PC-9 (cell line): ENCODE measurements around the gene RDH11. TPM values are rescaled to one million over a fixed set of nuclear protein-coding genes. Genes with fewer than 3 reads are reported as not detected.

ENCODE experiments used
- BruUV-seq: library from RNA; stranded (reverse); fragments of 400-500 nt; replicated peaks from 2 replicates; lab custom pipeline; 2021; lab: Mats Ljungman, UMichigan
- CTCF ChIA-PET: fragments of 300-600 bp; sonication (Branson Sonifier 250); formaldehyde crosslinking; loops from one replicate; lab custom pipeline; 2022; ENCODE audit warnings: antibody characterized with exemption; lab: Charles Lee
- POLR2A ChIA-PET: fragments of 300-600 bp; sonication (Branson Sonifier 250); formaldehyde crosslinking; loops from one replicate; lab custom pipeline; 2022; ENCODE audit warnings: antibody characterized with exemption; ENCODE audit not compliant: unreplicated experiment; lab: Charles Lee
- DNase-seq, 2 experiments: peaks; one replicate each; pipeline versions ENCODE4 v3.0.0 to v3.0.0-alpha.2; 2015 to 2022; ENCODE audit warnings: mixed read lengths in 1 of 2
- H2AFZ ChIP-seq: fragments of 200-600 bp; sonication (generic); 2 replicates; pipeline ENCODE4 v1.8.1; 2017; ENCODE audit warnings: antibody characterized with exemption
- H3F3A ChIP-seq: fragments of 200-600 bp; sonication (generic); 2 replicates; pipeline ENCODE4 v1.8.1; 2017; ENCODE audit warnings: antibody characterized with exemption, mild to moderate bottlenecking, low read depth; ENCODE audit not compliant: insufficient read depth
- H3K27ac ChIP-seq: fragments of 200-600 bp; sonication (generic); 2 replicates; pipeline ENCODE4 v1.6.1; 2016; ENCODE audit warnings: mixed run types
- H3K27me3 ChIP-seq: fragments of 200-600 bp; sonication (generic); 2 replicates; pipeline ENCODE4 v1.6.1; 2016; ENCODE audit warnings: low read depth, mixed run types; ENCODE audit not compliant: insufficient read depth
- H3K36me3 ChIP-seq: fragments of 200-600 bp; sonication (generic); 2 replicates; pipeline ENCODE4 v1.6.1; 2016; ENCODE audit warnings: low read depth, mixed run types
- H3K4me1 ChIP-seq: fragments of 200-600 bp; sonication (generic); replicated peaks from 2 replicates; pipeline ENCODE4 v1.6.1; 2016; ENCODE audit warnings: mixed run types; ENCODE audit not compliant: insufficient read depth
- H3K4me2 ChIP-seq: fragments of 200-600 bp; sonication (generic); 2 replicates; pipeline ENCODE4 v1.6.1; 2017; ENCODE audit warnings: mixed run types
- H3K4me3 ChIP-seq: fragments of 200-600 bp; sonication (generic); 2 replicates; pipeline ENCODE4 v1.6.1; 2016; ENCODE audit warnings: mixed run types
- H3K79me2 ChIP-seq: fragments of 200-600 bp; sonication (generic); 2 replicates; pipeline ENCODE4 v1.6.1; 2017; ENCODE audit warnings: low read depth, mixed run types
- H3K9me2 ChIP-seq: fragments of 200-600 bp; sonication (generic); 2 replicates; pipeline ENCODE4 v1.8.1; 2017; ENCODE audit warnings: mild to moderate bottlenecking; ENCODE audit not compliant: insufficient read depth
- H3K9me3 ChIP-seq: fragments of 200-600 bp; sonication (generic); 2 replicates; pipeline ENCODE4 v1.8.1; 2016; ENCODE audit warnings: low read depth; ENCODE audit not compliant: insufficient read depth
- H4K20me1 ChIP-seq: fragments of 200-600 bp; sonication (generic); 2 replicates; pipeline ENCODE4 v1.8.1; 2017; ENCODE audit not compliant: insufficient read depth
- EZH2 ChIP-seq: fragments of 200-600 bp; sonication (generic); IDR thresholded peaks from 2 replicates; pipeline ENCODE4 v1.8.0; 2017; ENCODE audit warnings: antibody characterized with exemption, low read depth
- intact Hi-C: fragments of 100-400 bp; cut with micrococcal nuclease; formaldehyde crosslinking; loops from one replicate; pipeline ENCODE4 v1.10.0; 2022; ENCODE audit not compliant: unreplicated experiment
- total RNA-seq: library from RNA; stranded (reverse); gene quantifications from 2 replicates; pipeline ENCODE4 v1.2.3, GENCODE V29; 2021
- TF ChIP-seq, protein P1 (sequence below): fragments of 200-600 bp; sonication (generic); conservative IDR thresholded peaks from 2 replicates; pipeline ENCODE4 v1.6.1; 2017; ENCODE audit warnings: mixed run types, antibody characterized with exemption, mild to moderate bottlenecking, moderate library complexity

Gene RDH11
- total RNA-seq, 1 experiment from 2014 or later, result 97.0 TPM

DNA sequence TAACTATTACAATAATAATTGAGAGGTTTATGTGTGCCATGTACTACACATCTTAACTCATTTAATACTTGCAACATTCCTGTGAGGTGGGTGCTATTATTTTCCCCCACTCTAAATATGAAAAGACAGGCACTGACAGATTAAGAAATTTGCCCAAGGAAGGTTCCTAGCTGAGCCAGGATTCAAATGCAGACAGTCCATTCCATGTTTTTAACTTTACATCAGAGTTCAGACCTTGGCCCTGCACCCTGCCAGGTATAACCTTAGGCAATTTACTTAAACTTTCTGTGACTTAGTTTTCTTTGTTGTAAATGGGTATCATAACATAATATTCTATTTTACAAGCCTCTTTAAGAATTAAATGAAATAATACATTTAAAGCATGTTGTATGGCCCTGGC, 32.7 kb upstream of the RDH11 start:
- Histone ChIP-seq H3F3A (no peaks in the 10 kb centered on the region), H4K20me1 (no peaks in the 10 kb centered on the region), H3K9me3 (no peaks in the 10 kb centered on the region), H3K4me2 (no peak overlapping the region), H2AFZ (no peak overlapping the region), H3K4me1 (0 out of 2 replicates have a peak, but pooled peaks cover 4% of the 10 kb centered on the region), H3K4me3 (no peak overlapping the region), H3K27me3 (no peaks in the 10 kb centered on the region; the same call in 1 of the 2 replicates), H3K36me3 (no peaks in the 10 kb centered on the region), H3K9me2 (no peaks in the 10 kb centered on the region), H3K79me2 (no peaks in the 10 kb centered on the region), H3K27ac (no peak overlapping the region)
- CTCF ChIA-PET, result no interaction called here
- no peak for TF ChIP-seq EZH2
- TF ChIP-seq, protein P1, sequence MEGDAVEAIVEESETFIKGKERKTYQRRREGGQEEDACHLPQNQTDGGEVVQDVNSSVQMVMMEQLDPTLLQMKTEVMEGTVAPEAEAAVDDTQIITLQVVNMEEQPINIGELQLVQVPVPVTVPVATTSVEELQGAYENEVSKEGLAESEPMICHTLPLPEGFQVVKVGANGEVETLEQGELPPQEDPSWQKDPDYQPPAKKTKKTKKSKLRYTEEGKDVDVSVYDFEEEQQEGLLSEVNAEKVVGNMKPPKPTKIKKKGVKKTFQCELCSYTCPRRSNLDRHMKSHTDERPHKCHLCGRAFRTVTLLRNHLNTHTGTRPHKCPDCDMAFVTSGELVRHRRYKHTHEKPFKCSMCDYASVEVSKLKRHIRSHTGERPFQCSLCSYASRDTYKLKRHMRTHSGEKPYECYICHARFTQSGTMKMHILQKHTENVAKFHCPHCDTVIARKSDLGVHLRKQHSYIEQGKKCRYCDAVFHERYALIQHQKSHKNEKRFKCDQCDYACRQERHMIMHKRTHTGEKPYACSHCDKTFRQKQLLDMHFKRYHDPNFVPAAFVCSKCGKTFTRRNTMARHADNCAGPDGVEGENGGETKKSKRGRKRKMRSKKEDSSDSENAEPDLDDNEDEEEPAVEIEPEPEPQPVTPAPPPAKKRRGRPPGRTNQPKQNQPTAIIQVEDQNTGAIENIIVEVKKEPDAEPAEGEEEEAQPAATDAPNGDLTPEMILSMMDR, result no peak
- BruUV-seq, result no TSS peak
- POLR2A ChIA-PET, result no interaction called here
- intact Hi-C loops, result no loop called here
- no peak for DNase-seq

DNA sequence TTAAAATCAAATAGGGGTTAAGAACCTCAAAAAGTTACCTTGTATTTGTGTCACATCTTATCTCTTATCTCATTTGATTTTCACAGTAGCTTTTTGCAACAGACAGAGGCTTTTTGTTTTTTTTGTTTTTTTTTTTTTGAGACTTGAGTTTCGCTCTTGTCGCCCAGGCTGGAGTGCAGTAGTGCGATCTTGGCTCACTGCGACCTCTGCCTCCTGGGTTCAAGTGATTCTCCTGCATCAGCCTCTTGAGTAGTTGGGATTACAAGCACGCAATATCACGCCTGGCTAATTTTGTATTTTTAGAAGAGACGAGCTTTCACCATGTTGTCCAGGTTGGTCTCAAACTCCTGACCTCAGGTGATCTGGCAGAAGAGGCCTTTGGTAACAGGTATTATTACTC, 31.8 kb upstream of the RDH11 start:
- no peaks in the 10 kb centered on the region for H3K9me3 ChIP-seq
- no TSS peak for BruUV-seq
- H3K79me2 ChIP-seq, result no peaks in the 10 kb centered on the region
- TF ChIP-seq EZH2, result no peak
- H3K9me2 ChIP-seq, result no peaks in the 10 kb centered on the region
- H2AFZ ChIP-seq, result no peak overlapping the region
- H3F3A ChIP-seq, result no peaks in the 10 kb centered on the region
- ChIA-PET CTCF (interaction anchor here (0.6 to 0.7 kb wide), 2 partner anchors 23 to 347 kb away, joined by 5 to 7 read pairs; no protein-coding TSS in a partner anchor), POLR2A (no interaction called here)
- intact Hi-C loops, result no loop called here
- DNase-seq, result no peak
- H3K4me1 ChIP-seq, result 0 out of 2 replicates have a peak, but pooled peaks cover 4% of the 10 kb centered on the region
- no peaks in the 10 kb centered on the region for H3K36me3 ChIP-seq
- H3K4me2 ChIP-seq, result no peak overlapping the region
- H4K20me1 ChIP-seq, result no peaks in the 10 kb centered on the region
- H3K4me3 ChIP-seq, result no peak overlapping the region
- no peak overlapping the region for H3K27ac ChIP-seq
- no peaks in the 10 kb centered on the region; the same call in 1 of the 2 replicates for H3K27me3 ChIP-seq

DNA sequence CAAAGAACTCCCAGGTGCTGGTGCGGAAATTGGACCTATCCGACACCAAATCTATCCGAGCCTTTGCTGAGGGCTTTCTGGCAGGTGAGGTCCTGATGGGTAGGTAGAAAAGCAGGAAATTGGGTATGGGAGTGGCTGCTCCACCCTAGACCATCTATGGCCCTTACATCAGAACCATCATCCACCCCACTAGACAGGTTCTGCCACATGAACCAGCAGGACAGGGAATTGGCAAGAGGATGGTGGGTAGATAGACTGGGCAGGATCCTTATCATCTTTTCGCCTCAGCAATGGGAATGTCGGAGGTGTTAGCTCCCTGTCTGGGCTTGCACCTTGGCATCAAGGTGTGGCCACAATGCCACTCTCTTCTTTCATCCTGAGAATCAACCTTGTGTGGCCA, 29.6 kb upstream of the RDH11 start:
- Histone ChIP-seq H3K4me3 (no peak overlapping the region), H3F3A (no peaks in the 10 kb centered on the region), H2AFZ (no peak overlapping the region), H4K20me1 (no peaks in the 10 kb centered on the region), H3K9me2 (no peaks in the 10 kb centered on the region), H3K36me3 (no peaks in the 10 kb centered on the region), H3K4me2 (no peak overlapping the region), H3K9me3 (no peaks in the 10 kb centered on the region), H3K27ac (no peak overlapping the region), H3K27me3 (no peaks in the 10 kb centered on the region; the same call in 1 of the 2 replicates), H3K79me2 (no peaks in the 10 kb centered on the region), H3K4me1 (0 out of 2 replicates have a peak, but pooled peaks cover 4% of the 10 kb centered on the region)
- no peak for DNase-seq
- intact Hi-C loops, result no loop called here
- ChIA-PET CTCF (no interaction called here), POLR2A (no interaction called here)
- BruUV-seq, result no TSS peak
- TF ChIP-seq EZH2, result no peak
- TF ChIP-seq, protein P1, result no peak

DNA sequence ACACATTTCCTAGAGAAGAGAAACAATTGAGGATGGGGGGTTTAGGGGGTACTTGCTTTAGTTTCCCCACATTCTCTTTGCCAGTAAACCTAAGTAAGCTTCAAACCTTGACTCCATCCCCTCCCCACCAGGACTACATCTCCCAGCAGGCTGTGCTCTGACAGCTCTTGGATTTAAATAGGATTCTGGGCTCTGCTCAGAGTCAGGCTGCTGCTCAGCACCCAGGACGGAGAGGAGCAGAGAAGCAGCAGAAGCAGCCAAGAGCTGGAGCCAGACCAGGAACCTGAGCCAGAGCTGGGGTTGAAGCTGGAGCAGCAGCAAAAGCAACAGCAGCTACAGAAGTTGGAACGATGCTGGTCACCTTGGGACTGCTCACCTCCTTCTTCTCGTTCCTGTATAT, 26.7 kb upstream of the RDH11 start:
- intact Hi-C loops, result no loop called here
- CTCF ChIA-PET, result no interaction called here
- Histone ChIP-seq H3K36me3 (no peaks in the 10 kb centered on the region), H3K4me1 (0 out of 2 replicates have a peak, but pooled peaks cover 4% of the 10 kb centered on the region), H3F3A (no peaks in the 10 kb centered on the region), H3K4me2 (no peak overlapping the region), H3K27me3 (no peaks in the 10 kb centered on the region; the same call in 1 of the 2 replicates), H3K9me3 (no peaks in the 10 kb centered on the region), H3K79me2 (no peaks in the 10 kb centered on the region), H4K20me1 (no peaks in the 10 kb centered on the region), H3K27ac (no peak overlapping the region), H3K9me2 (no peaks in the 10 kb centered on the region), H2AFZ (no peak overlapping the region), H3K4me3 (no peak overlapping the region)
- TF ChIP-seq EZH2, result no peak
- TF ChIP-seq, protein P1, result no peak
- no TSS peak for BruUV-seq
- DNase-seq, result no peak
- POLR2A ChIA-PET, result no interaction called here
